Activated gamma-delta T cell treated with Interleukin-2 at 50 U/mL for 16 hours (primary cell): ENCODE measurements around the gene DLGAP4.

Source experiments
- DNase-seq: peaks from one replicate; pipeline ENCODE4 v3.0.0-alpha.2; 2020

The DLGAP4 gene

GRCh38 chr20:36386236-36386635 lies 80.1 kb downstream of the DLGAP4 start:
- DNase-seq: no peak

- no peak for DNase-seq
Measured at GRCh38 chr20:36390269-36390668, 84.1 kb downstream of the DLGAP4 start.

- DNase-seq: no peak
Measured at GRCh38 chr20:36390719-36391415, 84.7 kb downstream of the DLGAP4 start.

GRCh38 chr20:36391456-36391855 lies 85.3 kb downstream of the DLGAP4 start:
- DNase-seq: no peak

- DNase-seq: no peak
Measured at GRCh38 chr20:36391955-36392354, 85.8 kb downstream of the DLGAP4 start.

- DNase-seq: no peak
Measured at GRCh38 chr20:36392989-36393388, 86.8 kb downstream of the DLGAP4 start.

GRCh38 chr20:36394340-36394965 lies 88.3 kb downstream of the DLGAP4 start:
- no peak for DNase-seq

GRCh38 chr20:36396340-36396739 lies 90.2 kb downstream of the DLGAP4 start:
- no peak for DNase-seq

GRCh38 chr20:36396847-36397630 lies 90.9 kb downstream of the DLGAP4 start:
- no peak for DNase-seq

GRCh38 chr20:36398515-36398914 lies 92.4 kb downstream of the DLGAP4 start:
- DNase-seq: no peak

- peak; percentile 10 for DNase-seq
Measured at GRCh38 chr20:36399147-36399968, 93.2 kb downstream of the DLGAP4 start.

GRCh38 chr20:36399969-36400545 lies 93.9 kb downstream of the DLGAP4 start:
- DNase-seq: no peak

- DNase-seq: no peak
Measured at GRCh38 chr20:36400909-36401735, 95.0 kb downstream of the DLGAP4 start.

GRCh38 chr20:36402708-36403107 lies 96.6 kb downstream of the DLGAP4 start:
- no peak for DNase-seq

GRCh38 chr20:36404435-36404978 lies 98.4 kb downstream of the DLGAP4 start:
- no peak for DNase-seq

GRCh38 chr20:36405255-36405654 lies 99.1 kb downstream of the DLGAP4 start:
- no peak for DNase-seq

GRCh38 chr20:36407199-36407733 lies 101.1 kb downstream of the DLGAP4 start:
- DNase-seq: no peak

GRCh38 chr20:36408219-36408618 lies 102.1 kb downstream of the DLGAP4 start:
- no peak for DNase-seq

GRCh38 chr20:36411861-36412454 lies 105.8 kb downstream of the DLGAP4 start:
- no peak for DNase-seq

- no peak for DNase-seq
Measured at GRCh38 chr20:36415475-36416002, 109.4 kb downstream of the DLGAP4 start.
